NCI-H226 (cell line): ENCODE data around the gene PRLR.
"Not testable (repeated sequence)": the region's sequence is repeated elsewhere in the genome, so short reads cannot be mapped to it uniquely, and the experiment has no call there.

Source experiments
- DNase-seq: peaks from one replicate; pipeline ENCODE4 v3.0.0-alpha.2; 2015

Gene PRLR

GRCh38 chr5:35194635-35195471 lies 35.4 kb downstream of the PRLR start:
- DNase-seq: no peak

GRCh38 chr5:35192506-35192905 lies 37.8 kb downstream of the PRLR start:
- DNase-seq: no peak

GRCh38 chr5:35189801-35190200 lies 40.5 kb downstream of the PRLR start:
- DNase-seq: not testable (repeated sequence)

GRCh38 chr5:35188031-35188457 lies 42.2 kb downstream of the PRLR start:
- DNase-seq: no peak

GRCh38 chr5:35187621-35188020 lies 42.7 kb downstream of the PRLR start:
- not testable (repeated sequence) for DNase-seq

- DNase-seq: no peak
Observed at GRCh38 chr5:35186749-35187148, 43.5 kb downstream of the PRLR start.

- no peak for DNase-seq
Observed at GRCh38 chr5:35185518-35185917, 44.8 kb downstream of the PRLR start.

- no peak for DNase-seq
Observed at GRCh38 chr5:35183556-35183955, 46.7 kb downstream of the PRLR start.

GRCh38 chr5:35182910-35183535 lies 47.3 kb downstream of the PRLR start:
- peak; percentile 15 for DNase-seq

GRCh38 chr5:35182486-35182885 lies 47.8 kb downstream of the PRLR start:
- no peak for DNase-seq

GRCh38 chr5:35180046-35180445 lies 50.2 kb downstream of the PRLR start:
- DNase-seq: no peak

GRCh38 chr5:35177783-35178182 lies 52.5 kb downstream of the PRLR start:
- DNase-seq: no peak

GRCh38 chr5:35172533-35172932 lies 57.8 kb downstream of the PRLR start:
- no peak for DNase-seq

- no peak for DNase-seq
Observed at GRCh38 chr5:35171991-35172390, 58.3 kb downstream of the PRLR start.

GRCh38 chr5:35171078-35171477 lies 59.2 kb downstream of the PRLR start:
- no peak for DNase-seq

GRCh38 chr5:35166043-35166442 lies 64.2 kb downstream of the PRLR start:
- no peak for DNase-seq

GRCh38 chr5:35164860-35165542 lies 65.3 kb downstream of the PRLR start:
- DNase-seq: no peak

- DNase-seq: no peak
Observed at GRCh38 chr5:35163710-35164033, 66.6 kb downstream of the PRLR start.

- no peak for DNase-seq
Observed at GRCh38 chr5:35162848-35163709, 67.2 kb downstream of the PRLR start.

GRCh38 chr5:35161652-35162273 lies 68.5 kb downstream of the PRLR start:
- DNase-seq: no peak

- no peak for DNase-seq
Observed at GRCh38 chr5:35160486-35161116, 69.7 kb downstream of the PRLR start.

- DNase-seq: no peak
Observed at GRCh38 chr5:35159370-35159742, 70.9 kb downstream of the PRLR start.
